ENCODE results near the gene KIR2DL4.
"Not testable (repeated sequence)": the region's sequence is repeated elsewhere in the genome, so short reads cannot be mapped to it uniquely, and the experiment has no call there.

- not testable (repeated sequence) for TF ChIP-seq CTCF (IDR thresholded peaks at IDR 0.05; ENCODE audit: extremely low read depth in 1 of 2, insufficient read depth in 1 of 2, low read depth in 1 of 2, low read length in 2 of 2); POLR2AphosphoS5 (IDR thresholded peaks at IDR 0.05; ENCODE audit: insufficient read depth, low read depth, low read length); JUN (IDR thresholded peaks at IDR 0.05; ENCODE audit: borderline replicate concordance, insufficient read depth, insufficient read length, low read depth); FOS (IDR thresholded peaks at IDR 0.05; ENCODE audit: borderline replicate concordance, insufficient read depth, low read length); EZH2 (IDR thresholded peaks at IDR 0.05; ENCODE audit: borderline replicate concordance, low read depth, low read length, severe bottlenecking); MAX (IDR thresholded peaks at IDR 0.05; ENCODE audit: insufficient read depth, insufficient read length); POLR2A (IDR thresholded peaks at IDR 0.05; ENCODE audit: low read depth, low read length); GATA2 (IDR thresholded peaks at IDR 0.05; ENCODE audit: insufficient read depth, insufficient read length, low read depth, low read length); MYC (IDR thresholded peaks at IDR 0.05; ENCODE audit: low read depth, low read length)
Measured at GRCh38 chr19:54782916-54783315, 20.5 kb upstream of the KIR2DL4 start.

All from endothelial cell of umbilical vein (primary cell).